ENCODE measurements around the gene AFAP1L2.

GRCh38 chr10:114266521-114266920 lies 137.8 kb downstream of the AFAP1L2 start:
- TF ChIP-seq CTCF (IDR thresholded peaks at IDR 0.05) (no peak), POLR2A (IDR thresholded peaks at IDR 0.05) (no peak), EP300 (IDR thresholded peaks at IDR 0.05) (no peak)
